Activated CD4-positive, alpha-beta T cell treated with anti-CD3 and anti-CD28 coated beads, Interleukin-2, amount 10 ng/mL, durations not matched to agents 24 days and 14 days (primary cell): ENCODE results near the gene QSOX2. TPM values are rescaled to one million over a fixed set of nuclear protein-coding genes. Genes with fewer than 3 reads are reported as not detected.

Experiments used
- DNase-seq: peaks from one replicate; pipeline ENCODE4 v3.0.0; 2022
- H3K27ac Mint-ChIP-seq: one replicate; pipeline ENCODE4 v1.8.0; 2022; ENCODE audit warnings: mild to moderate bottlenecking, mixed read lengths
- H3K27me3 Mint-ChIP-seq: one replicate; pipeline ENCODE4 v1.8.0; 2022; ENCODE audit warnings: mixed read lengths
- H3K36me3 Mint-ChIP-seq: one replicate; pipeline ENCODE4 v1.8.0; 2022; ENCODE audit warnings: low read depth, mild to moderate bottlenecking, mixed read lengths
- H3K4me1 Mint-ChIP-seq: one replicate; pipeline ENCODE4 v1.8.0; 2021; ENCODE audit warnings: mixed read lengths
- H3K4me3 Mint-ChIP-seq: one replicate; pipeline ENCODE4 v1.8.0; 2022; ENCODE audit warnings: mild to moderate bottlenecking, moderate library complexity, mixed read lengths
- H3K9me3 Mint-ChIP-seq: one replicate; pipeline ENCODE4 v1.8.0; 2021; ENCODE audit warnings: mixed read lengths
- intact Hi-C: fragments of 100-400 bp; cut with micrococcal nuclease; formaldehyde crosslinking; loops from one replicate; pipeline ENCODE4 v1.15.1; 2023
- total RNA-seq: library from RNA; stranded (reverse); gene quantifications from 2 replicates; pipeline ENCODE4 v1.2.3, GENCODE V29; 2022

QSOX2 gene
- total RNA-seq, 1 donor from 2014 or later: 28.0 TPM

- DNase-seq: no peak
- peaks cover 37% of the 10 kb centered on the region for H3K27me3 Mint-ChIP-seq
- H3K4me3 Mint-ChIP-seq: no peak overlapping the region
- H3K9me3 Mint-ChIP-seq: no peaks in the 10 kb centered on the region
- H3K36me3 Mint-ChIP-seq: peaks cover 5% of the 10 kb centered on the region
- no peaks in the 10 kb centered on the region for H3K4me1 Mint-ChIP-seq
- intact Hi-C loops: no loop called here
- no peak overlapping the region for H3K27ac Mint-ChIP-seq
Measured at GRCh38 chr9:136202454-136203407, 42.9 kb downstream of the QSOX2 start.

GRCh38 chr9:136201609-136202453 is 43.8 kb downstream of the QSOX2 start:
- no peak overlapping the region for H3K4me3 Mint-ChIP-seq
- peaks cover 3% of the 10 kb centered on the region for H3K36me3 Mint-ChIP-seq
- intact Hi-C loops: no loop called here
- DNase-seq: peak; percentile 74
- H3K9me3 Mint-ChIP-seq: no peaks in the 10 kb centered on the region
- H3K27me3 Mint-ChIP-seq: peaks cover 40% of the 10 kb centered on the region
- peaks cover under 1% of the 10 kb centered on the region for H3K4me1 Mint-ChIP-seq
- H3K27ac Mint-ChIP-seq: no peak overlapping the region

GRCh38 chr9:136201174-136201573 is 44.4 kb downstream of the QSOX2 start:
- intact Hi-C loops: no loop called here
- Mint-ChIP-seq H3K27ac (no peak overlapping the region), H3K36me3 (peaks cover 1% of the 10 kb centered on the region), H3K4me1 (peaks cover 4% of the 10 kb centered on the region), H3K9me3 (no peaks in the 10 kb centered on the region), H3K4me3 (no peak overlapping the region), H3K27me3 (peaks cover 47% of the 10 kb centered on the region)
- DNase-seq: no peak

- peaks cover 49% of the 10 kb centered on the region for H3K27me3 Mint-ChIP-seq
- peaks cover 4% of the 10 kb centered on the region for H3K4me1 Mint-ChIP-seq
- H3K9me3 Mint-ChIP-seq: no peaks in the 10 kb centered on the region
- DNase-seq: no peak
- H3K27ac Mint-ChIP-seq: no peak overlapping the region
- intact Hi-C loops: no loop called here
- H3K36me3 Mint-ChIP-seq: no peaks in the 10 kb centered on the region
- H3K4me3 Mint-ChIP-seq: no peak overlapping the region
Measured at GRCh38 chr9:136200424-136200823, 45.2 kb downstream of the QSOX2 start.

GRCh38 chr9:136199391-136200288 is 46.0 kb downstream of the QSOX2 start:
- H3K27me3 Mint-ChIP-seq: peaks cover 55% of the 10 kb centered on the region
- no peaks in the 10 kb centered on the region for H3K9me3 Mint-ChIP-seq
- DNase-seq: no peak
- H3K27ac Mint-ChIP-seq: no peak overlapping the region
- no peak overlapping the region for H3K4me3 Mint-ChIP-seq
- intact Hi-C loops: no loop called here
- H3K4me1 Mint-ChIP-seq: peaks cover 4% of the 10 kb centered on the region
- H3K36me3 Mint-ChIP-seq: no peaks in the 10 kb centered on the region

- Mint-ChIP-seq H3K27ac (no peak overlapping the region), H3K27me3 (peaks cover 52% of the 10 kb centered on the region), H3K4me3 (no peak overlapping the region), H3K9me3 (no peaks in the 10 kb centered on the region), H3K36me3 (no peaks in the 10 kb centered on the region), H3K4me1 (peaks cover 4% of the 10 kb centered on the region)
- intact Hi-C loops: no loop called here
- DNase-seq: no peak
Measured at GRCh38 chr9:136198605-136199083, 47.0 kb downstream of the QSOX2 start.

- H3K36me3 Mint-ChIP-seq: no peaks in the 10 kb centered on the region
- H3K27ac Mint-ChIP-seq: no peak overlapping the region
- intact Hi-C loops: no loop called here
- H3K4me1 Mint-ChIP-seq: peaks cover 4% of the 10 kb centered on the region
- no peaks in the 10 kb centered on the region for H3K9me3 Mint-ChIP-seq
- DNase-seq: no peak
- no peak overlapping the region for H3K4me3 Mint-ChIP-seq
- H3K27me3 Mint-ChIP-seq: peaks cover 48% of the 10 kb centered on the region
Measured at GRCh38 chr9:136197930-136198604, 47.5 kb downstream of the QSOX2 start.

GRCh38 chr9:136197084-136197875 is 48.3 kb downstream of the QSOX2 start:
- Mint-ChIP-seq H3K36me3 (no peaks in the 10 kb centered on the region), H3K9me3 (no peaks in the 10 kb centered on the region), H3K4me1 (peaks cover 4% of the 10 kb centered on the region), H3K4me3 (no peak overlapping the region), H3K27ac (no peak overlapping the region), H3K27me3 (peaks cover 47% of the 10 kb centered on the region)
- no peak for DNase-seq
- intact Hi-C loops: no loop called here

- no peaks in the 10 kb centered on the region for H3K9me3 Mint-ChIP-seq
- intact Hi-C loops: no loop called here
- peaks cover 4% of the 10 kb centered on the region for H3K4me1 Mint-ChIP-seq
- no peaks in the 10 kb centered on the region for H3K36me3 Mint-ChIP-seq
- H3K27me3 Mint-ChIP-seq: peaks cover 51% of the 10 kb centered on the region
- H3K4me3 Mint-ChIP-seq: no peak overlapping the region
- H3K27ac Mint-ChIP-seq: no peak overlapping the region
- DNase-seq: no peak
Measured at GRCh38 chr9:136196404-136197083, 49.1 kb downstream of the QSOX2 start.

GRCh38 chr9:136194540-136194939 is 51.1 kb downstream of the QSOX2 start:
- no peak for DNase-seq
- peaks cover 4% of the 10 kb centered on the region for H3K4me1 Mint-ChIP-seq
- H3K27ac Mint-ChIP-seq: no peak overlapping the region
- H3K36me3 Mint-ChIP-seq: no peaks in the 10 kb centered on the region
- no peak overlapping the region for H3K4me3 Mint-ChIP-seq
- H3K9me3 Mint-ChIP-seq: no peaks in the 10 kb centered on the region
- intact Hi-C loops: no loop called here
- peaks cover 56% of the 10 kb centered on the region for H3K27me3 Mint-ChIP-seq

GRCh38 chr9:136193891-136194279 is 51.7 kb downstream of the QSOX2 start:
- Mint-ChIP-seq H3K9me3 (no peaks in the 10 kb centered on the region), H3K27ac (no peak overlapping the region), H3K4me3 (no peak overlapping the region), H3K36me3 (no peaks in the 10 kb centered on the region), H3K27me3 (peaks cover 56% of the 10 kb centered on the region), H3K4me1 (peaks cover 4% of the 10 kb centered on the region)
- intact Hi-C loops: no loop called here
- DNase-seq: no peak
